CD4-positive, alpha-beta T cell treated with Interleukin-17A for 1 hour (primary cell): ENCODE data around the gene DNAJC3.
"Not testable (repeated sequence)": the region's sequence is repeated elsewhere in the genome, so short reads cannot be mapped to it uniquely, and the experiment has no call there.

ENCODE experiments used
- DNase-seq: peaks from one replicate; pipeline ENCODE4 v3.0.0-alpha.2; 2020

DNAJC3 gene

DNA sequence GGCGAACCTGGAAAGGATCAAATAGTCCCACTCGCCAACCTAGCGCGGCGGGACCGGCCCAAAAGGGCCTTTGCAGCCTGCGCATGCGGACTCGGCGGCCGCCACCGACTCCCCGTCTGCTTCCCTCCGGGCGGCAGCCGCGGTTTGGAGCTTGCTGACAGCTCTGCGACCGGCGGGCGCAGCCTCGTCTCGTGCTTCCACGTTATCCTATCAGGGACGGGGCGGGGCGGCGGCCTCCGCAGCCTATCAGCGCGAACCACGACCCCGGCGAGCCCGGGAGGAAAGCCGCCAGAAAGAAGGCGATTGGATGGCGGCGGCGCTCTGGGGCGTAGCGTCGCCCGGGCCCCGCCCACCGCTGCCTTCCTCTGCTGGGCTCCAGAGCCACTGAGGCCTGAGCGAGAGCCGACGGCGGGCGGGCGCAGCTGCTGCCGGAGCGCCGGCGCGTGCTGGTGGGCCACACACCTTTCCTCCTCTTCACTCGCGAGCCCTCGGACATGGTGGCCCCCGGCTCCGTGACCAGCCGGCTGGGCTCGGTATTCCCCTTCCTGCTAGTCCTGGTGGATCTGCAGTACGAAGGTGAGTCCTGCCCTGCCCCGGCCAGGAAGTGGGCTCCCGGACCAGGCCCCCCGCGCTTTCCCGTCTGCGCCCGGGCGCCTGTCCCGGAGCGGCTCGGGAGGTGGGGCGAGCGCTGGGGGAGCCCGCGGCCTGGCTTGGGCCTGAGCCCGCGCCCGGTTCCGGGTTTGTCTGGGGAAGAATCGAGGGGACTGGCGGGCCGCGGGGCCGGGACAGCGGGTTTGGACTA is at the start of gene DNAJC3:
Gene DNAJC3 (plus strand): TSS at position 378 of the 802 bp plus-strand sequence. CDS start 117 bp downstream, at position 495.
- DNase-seq = peak; percentile 98

GRCh38 chr13:95627590-95627989 is 49.3 kb upstream of the DNAJC3 start:
- DNase-seq = no peak

- no peak for DNase-seq
Observed at GRCh38 chr13:95628488-95628887, 48.5 kb upstream of the DNAJC3 start.

- no peak for DNase-seq
Observed at GRCh38 chr13:95629071-95629470, 47.9 kb upstream of the DNAJC3 start.

- DNase-seq = no peak
Observed at GRCh38 chr13:95630593-95630992, 46.3 kb upstream of the DNAJC3 start.

- DNase-seq = no peak
Observed at GRCh38 chr13:95636853-95637252, 40.1 kb upstream of the DNAJC3 start.

DNA sequence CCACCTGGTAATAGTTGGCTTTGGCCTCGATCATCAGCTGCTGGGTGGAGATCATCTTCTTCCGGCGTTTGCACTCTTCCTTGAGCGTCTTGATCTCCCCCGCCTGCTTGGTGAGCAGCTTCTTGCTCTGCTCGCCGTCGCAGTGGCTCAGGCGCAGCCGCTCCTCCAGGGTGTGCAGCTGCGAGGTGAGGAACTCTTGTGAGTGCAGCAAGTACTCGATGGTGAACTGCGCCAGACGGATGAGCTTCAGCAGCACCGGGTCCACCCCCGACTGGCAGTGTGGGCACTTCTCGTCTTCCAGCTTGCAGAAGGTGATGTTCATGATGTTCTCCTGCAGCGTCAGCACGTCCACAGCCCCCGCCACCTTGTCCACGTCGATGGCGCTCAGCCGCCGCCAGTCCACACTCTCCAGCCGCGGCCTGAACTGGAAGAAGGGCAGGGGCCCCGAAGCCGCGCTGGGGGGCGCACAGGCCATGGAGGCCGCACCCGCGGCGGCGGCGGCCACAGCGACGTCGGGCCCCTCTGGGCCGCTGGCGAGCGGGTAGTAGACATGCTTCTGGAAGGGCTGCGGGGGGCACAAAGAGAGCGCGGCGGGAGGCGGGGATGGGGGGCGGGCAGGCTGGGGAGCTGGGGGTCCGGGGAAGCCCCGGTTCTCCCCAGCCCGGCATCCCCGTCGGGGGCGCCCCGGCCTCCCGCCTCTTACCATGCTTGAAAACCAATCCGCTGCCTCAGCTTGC is 35.5 kb upstream of the DNAJC3 start:
- DNase-seq = no peak

DNA sequence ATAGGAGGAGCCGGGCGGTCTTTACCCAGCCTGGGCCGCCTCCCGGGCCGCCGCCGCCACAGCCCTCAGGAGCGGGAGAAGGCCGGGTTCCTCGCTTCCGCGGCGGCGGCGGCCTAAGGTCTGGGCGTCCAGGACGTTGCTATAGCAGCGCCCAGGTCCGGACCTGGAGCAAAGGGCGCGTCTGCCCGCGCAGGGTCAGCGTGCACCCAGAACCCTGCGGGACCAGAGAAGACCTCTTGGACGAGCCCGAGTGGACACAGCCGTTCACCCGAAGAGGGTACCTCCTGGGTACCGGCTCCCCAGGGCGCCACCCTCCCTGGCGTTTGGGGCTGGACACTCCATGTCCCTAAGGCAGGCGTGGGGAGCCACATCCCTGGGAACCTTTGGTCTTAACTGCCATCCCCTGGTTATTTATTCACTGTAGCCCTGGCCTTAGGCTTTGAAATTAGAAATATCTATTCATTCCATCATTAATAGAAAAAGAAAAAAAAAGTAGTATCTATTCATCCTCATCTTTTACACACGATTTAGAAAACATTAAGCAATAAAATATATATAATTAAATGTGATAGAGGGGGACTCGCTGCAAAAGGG is 34.8 kb upstream of the DNAJC3 start:
- DNase-seq = no peak

GRCh38 chr13:95642999-95643398 is 33.9 kb upstream of the DNAJC3 start:
- DNase-seq = no peak

DNA sequence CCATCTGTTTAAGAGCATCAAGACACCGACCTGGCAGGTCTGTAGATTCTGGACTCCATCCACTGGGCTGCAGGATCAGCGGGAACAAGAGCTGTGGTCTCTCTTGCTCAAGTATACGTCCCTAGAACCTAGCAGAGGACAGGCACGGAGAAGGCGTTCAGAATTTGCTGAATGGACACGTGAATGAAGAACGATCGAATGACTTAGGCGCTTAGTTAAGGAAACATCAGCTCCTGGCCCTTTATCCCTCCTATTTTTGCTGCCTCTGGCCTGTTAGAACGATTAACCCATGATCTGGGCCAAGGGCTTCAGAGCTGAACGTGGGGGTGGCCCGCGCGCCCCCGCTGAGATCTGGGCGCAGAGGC is 33.4 kb upstream of the DNAJC3 start:
- no peak for DNase-seq

GRCh38 chr13:95643936-95644598 is 32.9 kb upstream of the DNAJC3 start:
- no peak for DNase-seq

- DNase-seq = no peak
Observed at GRCh38 chr13:95644601-95645052, 32.3 kb upstream of the DNAJC3 start, which contains the start of gene DZIP1. DZIP1 (minus strand) TSS chr13:95644706; CDS start chr13:95642029, 2,677 bp downstream.

DNA sequence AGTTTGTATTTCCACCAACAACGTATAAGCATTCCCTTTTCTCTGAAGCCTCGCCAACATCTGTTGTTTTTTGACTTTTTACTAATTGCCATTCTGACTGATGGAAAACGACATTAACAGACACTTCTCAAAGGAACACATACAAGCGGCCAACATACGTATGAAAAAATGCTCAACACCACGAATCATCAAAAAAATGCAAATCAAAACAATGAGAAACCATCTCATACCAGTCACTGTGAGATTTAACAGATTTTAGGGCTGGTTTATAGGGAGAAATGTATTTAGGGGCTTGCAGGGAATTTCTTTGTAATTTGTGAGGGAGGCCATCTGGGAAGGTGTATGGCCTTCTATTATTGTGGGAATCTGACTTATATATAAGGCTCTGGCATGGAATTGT is 29.6 kb upstream of the DNAJC3 start:
- no peak for DNase-seq

- DNase-seq = no peak
Observed at GRCh38 chr13:95650696-95651095, 26.2 kb upstream of the DNAJC3 start.

DNA sequence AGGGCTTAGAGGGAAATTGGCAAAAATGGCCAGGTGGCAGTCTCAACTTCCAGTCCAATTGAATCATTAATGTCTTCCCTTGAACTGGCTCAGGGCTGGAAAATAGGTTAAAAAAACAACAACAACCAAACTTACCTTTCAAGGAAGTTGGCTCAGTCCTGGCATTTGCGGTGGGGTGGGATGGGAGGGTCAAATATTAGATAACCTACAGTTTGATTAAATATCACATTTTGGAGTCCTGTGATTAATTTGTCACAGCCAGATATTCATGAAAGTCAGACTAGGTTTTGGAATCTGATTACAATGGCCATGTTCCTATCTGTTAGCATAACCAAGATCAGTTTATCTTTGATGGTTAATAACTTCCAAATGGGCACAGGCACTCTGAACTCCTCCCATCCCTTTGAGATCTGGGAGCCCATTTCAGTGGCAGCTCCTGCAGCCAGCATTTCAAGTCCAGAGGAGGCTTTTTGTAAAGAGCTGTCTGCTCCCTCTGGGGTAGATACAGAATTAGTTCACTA is 24.6 kb upstream of the DNAJC3 start:
- no peak for DNase-seq

GRCh38 chr13:95652821-95653220 is 24.1 kb upstream of the DNAJC3 start:
- no peak for DNase-seq

GRCh38 chr13:95656386-95657015 is 20.4 kb upstream of the DNAJC3 start:
- no peak for DNase-seq

GRCh38 chr13:95659500-95659899 is 17.4 kb upstream of the DNAJC3 start:
- no peak for DNase-seq

GRCh38 chr13:95660981-95661581 is 15.9 kb upstream of the DNAJC3 start:
- DNase-seq = peak; percentile 32

DNA sequence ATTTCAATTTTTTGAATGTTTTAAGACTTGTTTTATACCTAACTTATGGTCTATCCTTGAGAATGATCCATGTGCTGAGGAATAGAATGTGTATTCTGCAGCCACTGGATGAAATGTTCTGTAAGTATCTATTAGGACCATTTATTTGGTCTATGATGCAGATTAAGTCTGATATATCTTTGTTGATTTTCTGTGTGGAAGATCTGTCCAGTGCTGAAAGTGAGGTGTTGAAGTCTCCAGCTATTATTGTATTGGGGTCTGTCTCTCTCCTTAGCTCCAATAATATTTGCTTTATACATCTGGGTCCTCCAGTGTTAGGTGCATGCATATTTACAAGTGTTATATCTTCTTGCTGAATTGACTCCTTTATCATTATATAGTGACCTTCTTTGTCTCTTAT is 9.7 kb upstream of the DNAJC3 start:
- not testable (repeated sequence) for DNase-seq

DNA sequence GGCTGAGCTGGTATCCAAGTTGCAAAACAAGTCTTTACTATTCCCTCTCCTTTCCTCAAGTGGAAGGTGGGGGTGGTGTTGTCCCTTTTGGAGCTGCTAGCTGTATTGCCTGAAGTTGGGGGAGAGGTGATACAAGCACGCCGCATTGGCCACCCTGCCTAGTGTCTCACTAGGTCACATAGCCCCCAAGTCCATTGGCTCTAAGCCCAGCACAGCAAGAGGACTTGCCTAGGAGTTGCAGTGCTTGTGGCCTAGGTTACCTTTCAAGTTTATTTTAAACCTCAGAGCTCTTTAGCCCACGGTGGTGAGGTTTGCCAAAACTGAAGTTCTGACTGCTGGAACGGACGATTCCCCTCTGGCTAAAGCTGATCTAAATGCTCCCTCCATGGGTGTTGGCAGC is 5.3 kb upstream of the DNAJC3 start:
- no peak for DNase-seq
